ENCODE results near the gene SNAPC4. TPM values are rescaled to one million over a fixed set of nuclear protein-coding genes. Genes with fewer than 3 reads are reported as not detected.

SNAPC4 gene
- total RNA-seq, 1 donor from 2014 or later: 3.7 TPM

DNA sequence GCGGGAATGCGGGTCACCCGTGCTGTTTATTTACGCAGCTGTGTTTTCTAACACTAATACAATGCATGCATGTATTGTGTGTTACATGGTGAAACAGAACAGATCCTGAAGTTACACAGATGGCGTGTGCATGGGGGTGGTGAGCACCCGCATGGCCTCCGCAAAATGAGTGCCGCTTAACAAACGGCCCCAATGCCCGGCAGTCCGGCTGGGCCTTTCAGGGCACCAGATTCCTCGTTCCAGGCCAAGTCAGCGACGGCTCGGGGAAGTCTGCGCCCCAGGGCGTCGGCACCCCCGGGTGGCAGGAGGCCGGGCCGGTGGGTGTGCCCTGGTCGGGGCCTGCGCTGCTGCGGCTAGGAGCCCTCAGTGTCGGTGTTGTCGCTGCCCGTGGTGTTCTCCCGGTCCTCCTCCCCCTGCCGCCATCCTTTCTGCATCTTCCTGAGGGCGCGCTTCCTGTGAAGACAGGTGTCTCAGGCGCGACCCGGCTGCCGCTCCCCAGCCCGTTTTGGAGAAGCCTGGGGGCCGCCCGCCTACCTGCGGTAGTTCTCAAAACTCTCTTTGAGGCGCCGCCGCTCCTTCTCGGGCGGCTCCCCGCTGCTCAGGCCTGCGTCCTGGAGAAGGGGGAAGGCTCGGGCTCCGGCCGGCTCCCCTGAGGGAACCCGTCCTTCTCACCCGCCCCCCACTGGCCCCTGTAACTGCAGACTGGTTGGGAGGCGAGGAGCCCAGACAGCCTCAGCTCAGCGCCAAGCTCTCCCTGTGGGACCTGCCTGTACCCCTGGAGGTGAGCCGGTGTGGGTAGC is 35.8 kb downstream of the SNAPC4 start:
- Histone ChIP-seq H3K4me3 (ENCODE audit: low read depth, low read length) (peak overlapping the region; percentile 70), H3K36me3 (ENCODE audit: control insufficient read depth, insufficient read depth, low read length) (peaks cover 3% of the 10 kb centered on the region), H3K27me3 (ENCODE audit: control insufficient read depth, insufficient read depth, low read length) (no peaks in the 10 kb centered on the region)
- peak; percentile 43 for FAIRE-seq
- TF ChIP-seq, protein P1, sequence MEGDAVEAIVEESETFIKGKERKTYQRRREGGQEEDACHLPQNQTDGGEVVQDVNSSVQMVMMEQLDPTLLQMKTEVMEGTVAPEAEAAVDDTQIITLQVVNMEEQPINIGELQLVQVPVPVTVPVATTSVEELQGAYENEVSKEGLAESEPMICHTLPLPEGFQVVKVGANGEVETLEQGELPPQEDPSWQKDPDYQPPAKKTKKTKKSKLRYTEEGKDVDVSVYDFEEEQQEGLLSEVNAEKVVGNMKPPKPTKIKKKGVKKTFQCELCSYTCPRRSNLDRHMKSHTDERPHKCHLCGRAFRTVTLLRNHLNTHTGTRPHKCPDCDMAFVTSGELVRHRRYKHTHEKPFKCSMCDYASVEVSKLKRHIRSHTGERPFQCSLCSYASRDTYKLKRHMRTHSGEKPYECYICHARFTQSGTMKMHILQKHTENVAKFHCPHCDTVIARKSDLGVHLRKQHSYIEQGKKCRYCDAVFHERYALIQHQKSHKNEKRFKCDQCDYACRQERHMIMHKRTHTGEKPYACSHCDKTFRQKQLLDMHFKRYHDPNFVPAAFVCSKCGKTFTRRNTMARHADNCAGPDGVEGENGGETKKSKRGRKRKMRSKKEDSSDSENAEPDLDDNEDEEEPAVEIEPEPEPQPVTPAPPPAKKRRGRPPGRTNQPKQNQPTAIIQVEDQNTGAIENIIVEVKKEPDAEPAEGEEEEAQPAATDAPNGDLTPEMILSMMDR (IDR thresholded peaks at IDR 0.05; ENCODE audit: insufficient read depth, low read length, severe bottlenecking): no peak
- DNase-seq (ENCODE audit: low read depth): no peak

DNA sequence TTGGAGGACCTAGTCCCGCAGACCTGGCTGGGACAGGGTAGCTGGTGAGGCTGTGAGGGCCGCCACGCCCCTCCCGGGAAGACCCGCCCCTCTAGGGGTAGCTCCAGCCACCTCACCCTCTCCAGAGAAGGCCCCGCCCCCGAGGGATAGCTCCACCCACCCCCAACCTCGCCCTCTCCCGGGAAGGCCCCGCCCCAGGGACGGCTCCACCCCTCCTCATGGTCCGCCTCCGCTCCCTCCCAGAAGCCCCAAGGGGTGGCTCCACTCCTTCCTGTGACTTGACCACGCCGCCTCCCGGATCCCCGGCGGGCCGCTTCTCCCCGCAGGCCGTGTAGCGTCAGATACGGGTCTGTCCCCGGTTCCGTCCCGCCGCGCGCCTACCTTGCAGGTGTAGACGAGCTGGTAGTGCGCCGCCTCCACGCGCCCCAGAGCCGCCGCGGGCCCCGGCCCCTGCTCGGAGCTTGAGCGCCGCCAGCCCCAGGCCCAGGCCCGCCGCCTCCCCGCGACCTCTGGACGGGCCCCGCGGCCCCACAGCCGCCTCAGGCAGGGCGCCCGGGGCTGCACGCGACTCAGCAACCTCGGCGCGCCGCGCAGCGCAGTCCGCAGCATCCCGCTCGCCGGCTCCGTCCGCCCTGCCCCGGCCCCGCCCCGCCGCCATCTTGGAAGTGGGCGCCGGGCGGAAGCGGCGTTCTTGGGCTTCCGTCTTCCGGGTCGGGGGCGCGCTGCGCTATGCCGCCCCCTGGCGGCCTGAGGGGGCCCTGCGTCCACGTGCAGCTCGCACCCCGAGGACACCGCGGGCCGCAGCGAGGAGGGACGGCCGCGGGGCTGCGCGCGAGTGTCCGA is 36.6 kb downstream of the SNAPC4 start, which contains the start of gene DNLZ:
TSS of gene DNLZ (minus strand) at position 639 of the 843 bp plus-strand sequence. CDS start at position 609, 30 bp downstream.
- Histone ChIP-seq H3K27me3 (ENCODE audit: control insufficient read depth, insufficient read depth, low read length) (no peaks in the 10 kb centered on the region), H3K4me3 (ENCODE audit: low read depth, low read length) (peak within 1 kb of the TSS; percentile 70), H3K36me3 (ENCODE audit: control insufficient read depth, insufficient read depth, low read length) (peaks cover 3% of the 10 kb centered on the region)
- no peak for FAIRE-seq
- peak; percentile 82 for DNase-seq (ENCODE audit: low read depth)
- TF ChIP-seq, protein P1 (IDR thresholded peaks at IDR 0.05; ENCODE audit: insufficient read depth, low read length, severe bottlenecking): peak; percentile 90

DNA sequence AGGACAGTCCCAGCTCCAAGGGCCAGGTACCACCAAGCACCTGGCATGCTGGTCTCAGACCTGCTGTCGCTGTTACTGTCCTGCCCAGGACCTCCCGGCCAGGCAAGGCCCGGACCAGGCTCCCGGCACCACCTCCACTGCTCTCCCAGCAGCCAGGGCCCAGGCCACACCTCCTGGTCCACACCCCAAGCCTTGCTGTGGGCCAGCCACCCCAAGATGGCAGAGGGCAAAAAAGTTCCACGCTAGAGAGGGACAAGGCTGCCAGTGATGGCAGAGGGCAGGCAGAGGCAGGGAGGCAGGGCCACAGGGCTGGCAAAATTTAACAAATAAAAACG is 37.6 kb downstream of the SNAPC4 start:
- no peak for DNase-seq (ENCODE audit: low read depth)
- Histone ChIP-seq H3K36me3 (ENCODE audit: control insufficient read depth, insufficient read depth, low read length) (peaks cover 3% of the 10 kb centered on the region), H3K4me3 (ENCODE audit: low read depth, low read length) (no peak overlapping the region), H3K27me3 (ENCODE audit: control insufficient read depth, insufficient read depth, low read length) (no peaks in the 10 kb centered on the region)
- no peak for FAIRE-seq
- TF ChIP-seq, protein P1 (IDR thresholded peaks at IDR 0.05; ENCODE audit: insufficient read depth, low read length, severe bottlenecking): no peak

DNA sequence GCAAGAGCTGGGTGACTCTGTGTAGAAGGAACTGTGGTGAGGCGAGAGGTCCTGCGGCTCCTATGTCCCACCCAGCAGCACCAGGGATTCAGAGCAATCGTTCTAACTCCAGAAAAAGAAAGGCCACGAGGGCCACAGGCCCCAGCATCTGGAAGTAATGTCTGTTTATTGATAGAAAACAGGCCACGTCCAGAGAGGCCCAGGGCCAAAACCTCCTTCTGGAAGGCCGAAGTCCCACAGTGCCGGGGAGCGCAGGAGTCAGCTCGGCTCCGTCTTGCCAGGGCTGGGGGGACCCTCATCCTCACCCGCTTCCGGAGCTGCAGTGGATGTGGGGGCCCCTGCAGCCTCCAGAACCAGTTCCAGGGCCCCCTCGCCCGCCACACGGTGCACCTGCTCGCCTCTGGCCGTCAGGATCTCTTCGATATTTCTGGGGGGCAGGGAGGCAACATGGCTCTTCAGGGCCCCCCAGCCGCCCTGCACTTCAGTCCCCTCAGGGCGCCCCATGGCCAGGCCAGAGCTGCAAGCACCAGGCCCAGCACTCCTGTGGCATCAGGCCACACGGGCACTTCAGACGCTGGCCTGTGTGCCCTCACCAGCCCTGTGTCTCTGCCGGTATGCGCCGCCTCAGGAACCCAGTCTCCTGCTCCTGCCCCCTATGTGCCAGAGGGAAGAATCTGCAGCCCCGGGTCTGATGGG is 38.1 kb downstream of the SNAPC4 start:
- Histone ChIP-seq H3K36me3 (ENCODE audit: control insufficient read depth, insufficient read depth, low read length) (peaks cover 4% of the 10 kb centered on the region), H3K4me3 (ENCODE audit: low read depth, low read length) (no peak overlapping the region), H3K27me3 (ENCODE audit: control insufficient read depth, insufficient read depth, low read length) (no peaks in the 10 kb centered on the region)
- TF ChIP-seq, protein P1 (IDR thresholded peaks at IDR 0.05; ENCODE audit: insufficient read depth, low read length, severe bottlenecking): no peak
- FAIRE-seq (no peak), DNase-seq (ENCODE audit: low read depth) (no peak)

DNA sequence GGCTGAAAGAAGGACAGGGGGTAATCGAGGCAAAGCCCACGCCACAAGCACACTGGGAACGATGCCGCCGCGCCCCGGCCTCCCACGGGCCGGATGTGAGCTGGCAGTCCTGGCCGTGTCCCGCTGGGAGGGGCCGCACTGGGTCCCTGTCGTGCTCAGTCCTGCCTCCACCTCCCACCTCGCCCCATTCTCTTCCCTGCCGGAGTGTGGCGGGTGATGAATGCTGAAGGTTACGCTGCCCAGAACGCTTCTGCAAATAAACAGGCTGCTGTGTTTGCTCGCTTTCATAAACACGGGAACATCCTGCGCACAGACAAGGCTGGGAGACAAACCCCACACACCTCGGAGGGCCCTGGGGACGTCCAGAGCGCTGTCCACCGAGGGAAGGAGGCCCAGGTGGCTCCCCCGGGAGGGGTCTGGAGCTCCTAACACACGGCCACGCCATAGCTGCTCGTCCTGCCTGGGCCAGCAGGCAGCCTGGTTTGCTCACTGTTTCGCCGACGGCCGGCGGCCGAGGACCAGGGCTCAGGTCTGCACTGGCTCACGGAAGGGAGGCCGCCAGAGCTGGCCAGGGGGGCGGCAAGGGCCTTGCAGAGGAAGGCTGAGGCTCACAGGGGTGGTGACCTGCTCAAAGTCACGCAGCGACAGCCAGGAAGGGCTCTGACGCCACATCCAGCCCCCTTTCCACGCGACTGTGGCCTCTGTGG is 38.8 kb downstream of the SNAPC4 start:
- H3K27me3 ChIP-seq (ENCODE audit: control insufficient read depth, insufficient read depth, low read length): no peaks in the 10 kb centered on the region
- no peak for FAIRE-seq
- DNase-seq (ENCODE audit: low read depth): no peak
- no peak overlapping the region for H3K4me3 ChIP-seq (ENCODE audit: low read depth, low read length)
- peaks cover 6% of the 10 kb centered on the region for H3K36me3 ChIP-seq (ENCODE audit: control insufficient read depth, insufficient read depth, low read length)
- TF ChIP-seq, protein P1 (IDR thresholded peaks at IDR 0.05; ENCODE audit: insufficient read depth, low read length, severe bottlenecking): no peak

Data from bronchial epithelial cell (primary cell).